H1 (cell line): ENCODE measurements around the gene ZNF804B. TPM values are rescaled to one million over a fixed set of nuclear protein-coding genes. Genes with fewer than 3 reads are reported as not detected.

Experiments used
- CTCF ChIA-PET: fragments of 300-600 bp; sonication (Branson Sonifier 250); formaldehyde crosslinking; loops from one replicate; lab custom pipeline; 2021; ENCODE audit not compliant: partially characterized antibody; lab: Charles Lee
- POLR2A ChIA-PET: fragments of 300-600 bp; sonication (Branson Sonifier 250); formaldehyde crosslinking; loops from one replicate; lab custom pipeline; 2021; ENCODE audit warnings: inconsistent platforms; ENCODE audit not compliant: partially characterized antibody; lab: Charles Lee
- DNase-seq, 2 experiments: peaks; one replicate each; pipeline versions ENCODE4 v3.0.0 to v3.0.0-alpha.2; 2010 to 2022; ENCODE audit warnings: low spot score in 2 of 2, low read depth in 1 of 2, mixed read lengths in 1 of 2
- FAIRE-seq: peaks from 2 replicates; lab custom pipeline; 2011; peaks lifted over from hg19 to GRCh38; lab: Jason Lieb, UNC
- H2AFZ ChIP-seq: 2 replicates; pipeline ENCODE4 v1.8.1; 2012; ENCODE audit warnings: low read length, inconsistent platforms
- H2AK5ac ChIP-seq: 2 replicates; pipeline ENCODE4 v1.6.1; 2013; ENCODE audit warnings: low read depth, low read length
- H2BK120ac ChIP-seq: replicated peaks from 2 replicates; pipeline ENCODE3; 2013; ENCODE audit warnings: low read depth, low read length, inconsistent platforms
- H2BK12ac ChIP-seq: 2 replicates; pipeline ENCODE4 v1.6.1; 2013; ENCODE audit warnings: low read depth, low read length
- H2BK15ac ChIP-seq: 2 replicates; pipeline ENCODE4 v1.6.1; 2013; ENCODE audit warnings: low read length
- H2BK20ac ChIP-seq: 2 replicates; pipeline ENCODE4 v1.6.1; 2013; ENCODE audit warnings: low read length
- H2BK5ac ChIP-seq: 2 replicates; pipeline ENCODE4 v1.6.1; 2013; ENCODE audit warnings: low read depth, low read length
- H3K14ac ChIP-seq: 2 replicates; pipeline ENCODE4 v1.6.1; 2013; ENCODE audit warnings: inconsistent platforms; ENCODE audit not compliant: insufficient read length
- H3K18ac ChIP-seq: 2 replicates; pipeline ENCODE4 v1.6.1; 2013; ENCODE audit warnings: low read length; ENCODE audit errors: extremely low read depth
- H3K23ac ChIP-seq: 2 replicates; pipeline ENCODE4 v1.6.1; 2013; ENCODE audit warnings: inconsistent platforms; ENCODE audit not compliant: insufficient read length
- H3K23me2 ChIP-seq: 2 replicates; pipeline ENCODE4 v1.6.1; 2013; ENCODE audit warnings: low read depth, low read length
- H3K27ac ChIP-seq: 2 replicates; pipeline ENCODE4 v1.6.1; 2011; ENCODE audit warnings: low read depth, low read length, inconsistent platforms
- H3K27me3 ChIP-seq, 4 experiments: replicated peaks in 1 of 4; 1 replicate in 1 of 4; 2 replicates in 3 of 4; pipeline versions ENCODE4 v1.6.1 to v1.8.1; 2011 to 2013; ENCODE audit warnings: low read length in 3 of 4, mild to moderate bottlenecking in 3 of 4, inconsistent platforms in 2 of 4, mixed read lengths in 2 of 4, moderate library complexity in 1 of 4; ENCODE audit not compliant: control insufficient read depth in 3 of 4, insufficient read depth in 3 of 4; ENCODE audit errors: extremely low read depth in 1 of 4
- H3K36me3 ChIP-seq, 4 experiments: 2 replicates each; pipeline versions ENCODE4 v1.6.1 to v1.8.1; 2011 to 2013; ENCODE audit warnings: mild to moderate bottlenecking in 4 of 4, low read length in 3 of 4, moderate library complexity in 2 of 4, control low read depth in 1 of 4, inconsistent platforms in 1 of 4; ENCODE audit not compliant: insufficient read depth in 4 of 4, control insufficient read depth in 2 of 4
- H3K4ac ChIP-seq: replicated peaks from 2 replicates; pipeline ENCODE3; 2013; ENCODE audit warnings: low read length, low read depth, mixed read lengths, inconsistent platforms; ENCODE audit not compliant: insufficient read length
- H3K4me1 ChIP-seq, 4 experiments: replicated peaks in 1 of 4; 1 replicate in 1 of 4; 2 replicates in 3 of 4; pipeline versions ENCODE4 v1.6.1 to v1.8.1; 2011 to 2013; ENCODE audit warnings: low read length in 3 of 4, inconsistent platforms in 2 of 4, mixed read lengths in 1 of 4; ENCODE audit not compliant: insufficient read depth in 4 of 4, control insufficient read depth in 3 of 4
- H3K4me2 ChIP-seq, 2 experiments: 2 replicates each; pipeline versions ENCODE4 v1.6.1 to v1.8.1; 2011 to 2013; ENCODE audit warnings: low read depth in 2 of 2, low read length in 2 of 2, control low read depth in 1 of 2, inconsistent platforms in 1 of 2, mild to moderate bottlenecking in 1 of 2; ENCODE audit not compliant: insufficient read depth in 1 of 2
- H3K4me3 ChIP-seq, 4 experiments: fragments of 200-600, 300-600 bp in 1 of 4; sonication (generic), shearing (Covaris generic), sonication (Bioruptor Twin) in 1 of 4; 2 replicates each; pipeline versions ENCODE4 v1.5.1 to v1.8.1; 2011 to 2016; ENCODE audit warnings: low read length in 4 of 4, low read depth in 3 of 4, control low read depth in 2 of 4, inconsistent platforms in 2 of 4, mild to moderate bottlenecking in 2 of 4, mixed read lengths in 1 of 4, moderate library complexity in 1 of 4; ENCODE audit not compliant: insufficient read depth in 2 of 4; ENCODE audit errors: extremely low read depth in 1 of 4
- H3K56ac ChIP-seq: replicated peaks from 2 replicates; pipeline ENCODE3; 2013; ENCODE audit warnings: low read depth, mild to moderate bottlenecking, mixed read lengths, low read length, inconsistent platforms; ENCODE audit not compliant: insufficient read length
- H3K79me1 ChIP-seq: 2 replicates; pipeline ENCODE4 v1.6.1; 2013; ENCODE audit warnings: low read depth, low read length, control low read depth
- H3K79me2 ChIP-seq, 2 experiments: 2 replicates each; pipeline versions ENCODE4 v1.6.1 to v1.8.1; 2012 to 2013; ENCODE audit warnings: low read length in 2 of 2, mild to moderate bottlenecking in 2 of 2, inconsistent platforms in 1 of 2; ENCODE audit not compliant: insufficient read depth in 2 of 2, control insufficient read depth in 1 of 2
- H3K9ac ChIP-seq, 4 experiments: replicated peaks in 1 of 4; 1 replicate in 1 of 4; 2 replicates in 3 of 4; pipeline versions ENCODE4 v1.6.1 to v1.8.1; 2011 to 2013; ENCODE audit warnings: low read depth in 3 of 4, low read length in 3 of 4, control low read depth in 2 of 4, mild to moderate bottlenecking in 2 of 4, moderate library complexity in 2 of 4, inconsistent platforms in 1 of 4; ENCODE audit errors: extremely low read depth in 1 of 4
- H3K9me3 ChIP-seq, 2 experiments: 2 replicates each; pipeline versions ENCODE4 v1.6.1 to v1.8.1; 2012 to 2013; ENCODE audit warnings: mild to moderate bottlenecking in 2 of 2, moderate library complexity in 2 of 2, control low read depth in 1 of 2, inconsistent platforms in 1 of 2, low read depth in 1 of 2, low read length in 1 of 2, mixed read lengths in 1 of 2; ENCODE audit not compliant: insufficient read depth in 2 of 2
- H4K20me1 ChIP-seq, 2 experiments: replicated peaks in 1 of 2; 2 replicates each; pipeline versions ENCODE3 to v1.8.1; 2011 to 2013; ENCODE audit warnings: inconsistent platforms in 2 of 2, low read length in 2 of 2, mild to moderate bottlenecking in 1 of 2; ENCODE audit not compliant: insufficient read depth in 2 of 2, control insufficient read depth in 1 of 2
- H4K5ac ChIP-seq: 2 replicates; pipeline ENCODE4 v1.6.1; 2013; ENCODE audit warnings: low read length, low read depth, mixed read lengths, inconsistent platforms; ENCODE audit not compliant: insufficient read length
- H4K8ac ChIP-seq: 2 replicates; pipeline ENCODE4 v1.8.0; 2013; ENCODE audit warnings: mild to moderate bottlenecking, moderate library complexity, low read length, inconsistent platforms; ENCODE audit not compliant: insufficient read depth; ENCODE audit errors: extremely low read depth
- H4K91ac ChIP-seq: replicated peaks from 2 replicates; pipeline ENCODE3; 2013; ENCODE audit warnings: low read length, mixed read lengths, inconsistent platforms; ENCODE audit not compliant: insufficient read length
- BACH1 ChIP-seq: IDR thresholded peaks from 2 replicates; pipeline ENCODE4 v1.6.1; 2012; ENCODE audit warnings: low read length, improper control_type of control experiment
- RBBP5 ChIP-seq: IDR thresholded peaks from 2 replicates; pipeline ENCODE4 v1.7.1; 2012; ENCODE audit warnings: low read depth, mild to moderate bottlenecking, inconsistent platforms, low read length, moderate library complexity, borderline replicate concordance
- SAP30 ChIP-seq: fragments of 300-600 bp; sonication (generic); IDR thresholded peaks from 2 replicates; pipeline ENCODE4 v1.7.1; 2012; ENCODE audit warnings: low read length, moderate library complexity, mild to moderate bottlenecking, inconsistent platforms; ENCODE audit not compliant: insufficient read depth, insufficient replicate concordance
- SIRT6 ChIP-seq: IDR thresholded peaks from one replicate; pipeline ENCODE4 v1.7.1; 2012; ENCODE audit warnings: low read length, inconsistent platforms
- ZNF274 ChIP-seq: IDR thresholded peaks from 2 replicates; pipeline ENCODE4 v1.7.0; 2012; ENCODE audit warnings: low read length, borderline replicate concordance; ENCODE audit errors: extremely low read depth
- polyA plus RNA-seq, 7 experiments: library from polyadenylated mRNA; depleted of rRNA in 3 of 7; stranded (reverse) in 5 of 7; unstranded in 2 of 7; fragments of >200 nt in 5 of 7; fragments of 200-250 nt in 2 of 7; gene quantifications; 1 replicate in 5 of 7; 2 replicates in 1 of 7; 4 replicates in 1 of 7; pipeline versions ENCODE4 v1.2.1 to v1.2.3, GENCODE V29; 2011 to 2013; ENCODE audit warnings: missing spikeins in 2 of 7, mixed read lengths in 2 of 7
- total RNA-seq: library from RNA; stranded (reverse); fragmentation: NEBNext Ultra II Directional; extraction: Animal tissue kit (Norgen Biotek cat#: 25700); gene quantifications from 2 replicates; pipeline ENCODE4 v1.2.1, GENCODE V29; 2021
- TF ChIP-seq, protein P1 (sequence below): IDR thresholded peaks from 2 replicates; pipeline ENCODE4 v1.6.1; 2011; ENCODE audit warnings: low read length, improper control_type of control experiment
- TF ChIP-seq, protein P2 (sequence below), 3 experiments: IDR thresholded peaks; 1 replicate in 2 of 3; 2 replicates in 1 of 3; pipeline versions ENCODE4 v1.5.1 to v1.6.1; 2011; ENCODE audit warnings: low read length in 3 of 3, mild to moderate bottlenecking in 3 of 3, inconsistent platforms in 2 of 3, low read depth in 1 of 3, moderate library complexity in 1 of 3; ENCODE audit not compliant: insufficient read depth in 1 of 3; ENCODE audit errors: control extremely low read depth in 1 of 3

The ZNF804B gene
- total and polyA plus RNA-seq, 2 of the 8 experiments (the other 6 are each of a cell fraction or from before 2014, with no cell fraction given), result not detected

DNA sequence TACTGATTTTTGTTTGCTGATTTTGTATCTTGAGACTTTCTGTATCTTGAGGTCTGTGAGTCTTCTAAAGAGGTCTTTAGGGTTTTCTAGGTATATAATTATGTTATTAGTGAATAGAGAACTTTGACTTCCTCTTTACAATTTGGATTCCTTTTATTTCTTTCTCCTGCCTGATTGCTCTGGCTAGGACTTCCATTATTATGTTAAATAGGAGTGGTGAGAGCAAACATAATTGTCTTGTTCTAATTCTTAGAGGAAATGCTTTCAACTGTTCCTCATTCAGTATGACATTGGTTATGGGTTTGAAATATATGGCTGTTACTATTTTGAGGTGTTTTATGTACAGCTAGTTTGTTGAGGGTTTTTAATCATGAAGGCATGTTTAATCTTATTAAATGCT, 344.1 kb downstream of the ZNF804B start:
- no peak overlapping the region for H3K27ac ChIP-seq
- FAIRE-seq (no peak), DNase-seq (no peak)
- H3K4me2 ChIP-seq, result no peak overlapping the region
- no peak overlapping the region for H3K56ac ChIP-seq
- H3K79me1 ChIP-seq, result no peaks in the 10 kb centered on the region
- H4K5ac ChIP-seq, result no peak overlapping the region
- no peak overlapping the region for H3K23ac ChIP-seq
- no peaks in the 10 kb centered on the region for H3K79me2 ChIP-seq
- no peak overlapping the region for H4K91ac ChIP-seq
- no peak overlapping the region for H4K8ac ChIP-seq
- H3K4ac ChIP-seq, result no peak overlapping the region
- no peaks in the 10 kb centered on the region for H3K27me3 ChIP-seq
- H2BK20ac ChIP-seq, result no peak overlapping the region
- no peaks in the 10 kb centered on the region for H3K23me2 ChIP-seq
- H3K14ac ChIP-seq, result no peak overlapping the region
- H2AFZ ChIP-seq, result no peak overlapping the region
- no peak overlapping the region for H3K18ac ChIP-seq
- H3K9ac ChIP-seq, result no peak overlapping the region
- no peak overlapping the region for H2AK5ac ChIP-seq
- H3K4me1 ChIP-seq, result peaks cover 0 to 3% (median 1%) of the 10 kb centered on the region in 4 experiments; a peak in 1 of 7 replicates
- H4K20me1 ChIP-seq, result no peaks in the 10 kb centered on the region
- H3K9me3 ChIP-seq, result no peaks in the 10 kb centered on the region
- no peak overlapping the region for H2BK120ac ChIP-seq
- no peak overlapping the region for H2BK12ac ChIP-seq
- H2BK15ac ChIP-seq, result no peak overlapping the region
- TF ChIP-seq, protein P1, sequence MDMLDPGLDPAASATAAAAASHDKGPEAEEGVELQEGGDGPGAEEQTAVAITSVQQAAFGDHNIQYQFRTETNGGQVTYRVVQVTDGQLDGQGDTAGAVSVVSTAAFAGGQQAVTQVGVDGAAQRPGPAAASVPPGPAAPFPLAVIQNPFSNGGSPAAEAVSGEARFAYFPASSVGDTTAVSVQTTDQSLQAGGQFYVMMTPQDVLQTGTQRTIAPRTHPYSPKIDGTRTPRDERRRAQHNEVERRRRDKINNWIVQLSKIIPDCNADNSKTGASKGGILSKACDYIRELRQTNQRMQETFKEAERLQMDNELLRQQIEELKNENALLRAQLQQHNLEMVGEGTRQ, result no peak
- no peak for TF ChIP-seq SAP30
- TF ChIP-seq, protein P2, sequence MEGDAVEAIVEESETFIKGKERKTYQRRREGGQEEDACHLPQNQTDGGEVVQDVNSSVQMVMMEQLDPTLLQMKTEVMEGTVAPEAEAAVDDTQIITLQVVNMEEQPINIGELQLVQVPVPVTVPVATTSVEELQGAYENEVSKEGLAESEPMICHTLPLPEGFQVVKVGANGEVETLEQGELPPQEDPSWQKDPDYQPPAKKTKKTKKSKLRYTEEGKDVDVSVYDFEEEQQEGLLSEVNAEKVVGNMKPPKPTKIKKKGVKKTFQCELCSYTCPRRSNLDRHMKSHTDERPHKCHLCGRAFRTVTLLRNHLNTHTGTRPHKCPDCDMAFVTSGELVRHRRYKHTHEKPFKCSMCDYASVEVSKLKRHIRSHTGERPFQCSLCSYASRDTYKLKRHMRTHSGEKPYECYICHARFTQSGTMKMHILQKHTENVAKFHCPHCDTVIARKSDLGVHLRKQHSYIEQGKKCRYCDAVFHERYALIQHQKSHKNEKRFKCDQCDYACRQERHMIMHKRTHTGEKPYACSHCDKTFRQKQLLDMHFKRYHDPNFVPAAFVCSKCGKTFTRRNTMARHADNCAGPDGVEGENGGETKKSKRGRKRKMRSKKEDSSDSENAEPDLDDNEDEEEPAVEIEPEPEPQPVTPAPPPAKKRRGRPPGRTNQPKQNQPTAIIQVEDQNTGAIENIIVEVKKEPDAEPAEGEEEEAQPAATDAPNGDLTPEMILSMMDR (IDR thresholded peaks at IDR 0.05; ENCODE audit: control extremely low read depth in 1 of 3, insufficient read depth in 1 of 3, low read depth in 1 of 3, low read length in 3 of 3), result no peak
- TF ChIP-seq BACH1, result no peak
- TF ChIP-seq ZNF274, result no peak
- no peak for TF ChIP-seq SIRT6
- TF ChIP-seq RBBP5, result no peak
- TF ChIP-seq, all 59 proteins: peak for 0
- ChIA-PET CTCF (no interaction called here), POLR2A (no interaction called here)
- Histone ChIP-seq H2BK5ac (no peak overlapping the region), H3K4me3 (no peak overlapping the region), H3K36me3 (no peaks in the 10 kb centered on the region)
